ENCODE results near the gene S100A3. TPM values are rescaled to one million over a fixed set of nuclear protein-coding genes. Genes with fewer than 3 reads are reported as not detected.
A peak's percentile ranks its signal among the peaks of the same experiment; 100 is the strongest.

The S100A3 gene
- total and polyA plus RNA-seq, 2 of the 8 experiments (the other 6 are each of a cell fraction or from before 2014, with no cell fraction given) = 0.26 to 0.47 TPM

- H3K79me1 ChIP-seq (ENCODE audit: low read depth, low read length) = no peaks in the 10 kb centered on the region
- H2AK5ac ChIP-seq (ENCODE audit: low read depth, low read length) = no peak overlapping the region
- H4K8ac ChIP-seq (ENCODE audit: extremely low read depth, insufficient read depth, low read length) = no peak overlapping the region
- H3K23ac ChIP-seq (ENCODE audit: insufficient read length) = no peak overlapping the region
- peak overlapping the region; percentile 36 for H4K91ac ChIP-seq (replicated peaks; ENCODE audit: insufficient read length, low read length)
- 0 out of 7 replicates have a peak, but pooled peaks cover 0 to 4% (median 0%) of the 10 kb centered on the region in 4 experiments for H3K27me3 ChIP-seq (replicated peaks in 1 of 4; ENCODE audit: control insufficient read depth in 3 of 4, extremely low read depth in 1 of 4, insufficient read depth in 3 of 4, low read length in 3 of 4)
- H3K9me3 ChIP-seq (ENCODE audit: insufficient read depth in 2 of 2, low read depth in 1 of 2, low read length in 1 of 2) = peaks cover 0 to 10% of the 10 kb centered on the region in 2 experiments; a peak in 1 of 4 replicates
- H2AFZ ChIP-seq (ENCODE audit: low read length) = no peak overlapping the region
- peaks cover 2% of the 10 kb centered on the region for H3K23me2 ChIP-seq (ENCODE audit: low read depth, low read length)
- H3K4ac ChIP-seq (replicated peaks; ENCODE audit: insufficient read length, low read depth, low read length) = no peak overlapping the region
- H4K20me1 ChIP-seq (replicated peaks in 1 of 2; ENCODE audit: control insufficient read depth in 1 of 2, insufficient read depth in 2 of 2, low read length in 2 of 2) = no peaks in the 10 kb centered on the region
- H3K4me2 ChIP-seq (ENCODE audit: insufficient read depth in 1 of 2, low read depth in 2 of 2, low read length in 2 of 2) = no peak overlapping the region
- no peak overlapping the region; the same call in 1 of the 2 replicates for H2BK12ac ChIP-seq (ENCODE audit: low read depth, low read length)
- 85% methylated on average over 7 of the region's 7 CpGs; no CpG with 5 or more reads in 1 of the 2 experiments for WGBS, 2 experiments (ENCODE audit: extremely low coverage in 1 of 2, insufficient coverage in 1 of 2, insufficient read length in 1 of 2, insufficient replicate concordance in 2 of 2, low coverage in 1 of 2, low lambda C conversion rate in 2 of 2, missing lambda C conversion rate in 1 of 2)
- POLR2A ChIA-PET (ENCODE audit: partially characterized antibody) = interaction anchor here (0.7 to 2.3 kb wide), 7 partner anchors 15 to 63 kb away, joined by 3 to 19 read pairs (median 5); partner anchors contain the start of genes CHTOP, S100A13, S100A16 and S100A6
- CTCF ChIA-PET (ENCODE audit: partially characterized antibody) = interaction anchor here (0.6 to 7.5 kb wide), 27 partner anchors 10 to 219 kb away, joined by 3 to 224 read pairs (median 6); partner anchors contain the start of genes CHTOP, S100A1, S100A13 and S100A14
- H3K4me3 ChIP-seq (ENCODE audit: extremely low read depth in 1 of 4, insufficient read depth in 2 of 4, low read depth in 3 of 4, low read length in 4 of 4) = no peak overlapping the region
- no peak overlapping the region for H3K56ac ChIP-seq (replicated peaks; ENCODE audit: insufficient read length, low read depth, low read length)
- H3K9ac ChIP-seq (replicated peaks in 1 of 4; ENCODE audit: extremely low read depth in 1 of 4, low read depth in 3 of 4, low read length in 3 of 4) = no peak overlapping the region
- H2BK20ac ChIP-seq (ENCODE audit: low read length) = peak overlapping the region; percentile 72; the same call in 1 of the 2 replicates
- H3K79me2 ChIP-seq (ENCODE audit: control insufficient read depth in 1 of 2, insufficient read depth in 2 of 2, low read length in 2 of 2) = no peaks in the 10 kb centered on the region
- H4K5ac ChIP-seq (ENCODE audit: insufficient read length, low read depth, low read length) = no peak overlapping the region
- no peaks in the 10 kb centered on the region for H3K36me3 ChIP-seq (ENCODE audit: control insufficient read depth in 2 of 4, insufficient read depth in 4 of 4, low read length in 3 of 4)
- H3K14ac ChIP-seq (ENCODE audit: insufficient read length) = no peak overlapping the region
- H3K27ac ChIP-seq (ENCODE audit: low read depth, low read length) = no peak overlapping the region
- H3K4me1 ChIP-seq (replicated peaks in 1 of 4; ENCODE audit: control insufficient read depth in 3 of 4, insufficient read depth in 4 of 4, low read length in 3 of 4) = peaks cover 8 to 15% (median 13%) of the 10 kb centered on the region in 4 experiments
- H2BK5ac ChIP-seq (ENCODE audit: low read depth, low read length) = no peak overlapping the region
- DNase-seq (ENCODE audit: low read depth in 1 of 2, low spot score in 2 of 2) (no peak), FAIRE-seq (no peak)
- no peak overlapping the region for H2BK120ac ChIP-seq (replicated peaks; ENCODE audit: low read depth, low read length)
- no peak overlapping the region for H3K18ac ChIP-seq (ENCODE audit: extremely low read depth, low read length)
- H2BK15ac ChIP-seq (ENCODE audit: low read length) = no peak overlapping the region
- TF ChIP-seq TCF12 (IDR thresholded peaks at IDR 0.05; ENCODE audit: low read depth, low read length) (no peak), SP1 (IDR thresholded peaks at IDR 0.05; ENCODE audit: low read depth, low read length) (no peak), ZNF274 (IDR thresholded peaks at IDR 0.05; ENCODE audit: borderline replicate concordance, extremely low read depth, low read length) (no peak), HDAC6 (IDR thresholded peaks at IDR 0.05; ENCODE audit: low read depth, low read length) (no peak), RXRA (IDR thresholded peaks at IDR 0.05; ENCODE audit: insufficient read depth, low read depth, low read length) (no peak), BCL11A (IDR thresholded peaks at IDR 0.05; ENCODE audit: low read depth in 2 of 2, low read length in 2 of 2) (no peak), GTF2F1 (IDR thresholded peaks at IDR 0.05; ENCODE audit: borderline replicate concordance, low read depth, low read length) (no peak), USF2 (IDR thresholded peaks at IDR 0.05; ENCODE audit: low read length) (no peak), FOSL1 (IDR thresholded peaks at IDR 0.05; ENCODE audit: insufficient read depth, low read depth, low read length) (no peak), HDAC2 (IDR thresholded peaks at IDR 0.05; ENCODE audit: borderline replicate concordance in 1 of 2, low read depth in 2 of 2, low read length in 2 of 2) (no peak), YY1 (IDR thresholded peaks at IDR 0.05; ENCODE audit: low read depth, low read length) (no peak), TAF1 (IDR thresholded peaks at IDR 0.05; ENCODE audit: low read depth, low read length) (no peak)
These were observed 22.6 kb upstream of the S100A3 start for GRCh38 chr1:153571706-153572105.

Data from H1 (cell line).